CD4-positive, CD25-positive, alpha-beta regulatory T cell (primary cell): ENCODE results near the gene IRS1. TPM values are rescaled to one million over a fixed set of nuclear protein-coding genes. Genes with fewer than 3 reads are reported as not detected.
"Not testable (repeated sequence)": the region's sequence is repeated elsewhere in the genome, so short reads cannot be mapped to it uniquely, and the experiment has no call there.

Source experiments
- ATAC-seq, 2 donors: fragments of 150-1000 bp; cut with Tn5 transposase; one replicate each; pipeline ENCODE4 v1.10.0; 2021; ENCODE audit warnings: low read depth in 2 of 2, moderate number of reproducible peaks in 2 of 2, moderate library complexity in 1 of 2
- DNase-seq, 3 donors: peaks; one replicate each; pipeline versions ENCODE4 v3.0.0 to v3.0.0-alpha.2; 2012 to 2022; ENCODE audit warnings: mixed read lengths in 1 of 3
- H3K27ac ChIP-seq: one replicate; pipeline ENCODE4 v1.7.0; 2013; ENCODE audit warnings: mild to moderate bottlenecking, low read length; ENCODE audit not compliant: insufficient read depth, poor library complexity, severe bottlenecking
- H3K27me3 ChIP-seq: one replicate; pipeline ENCODE4 v1.7.0; 2013; ENCODE audit warnings: low read length; ENCODE audit not compliant: control insufficient read depth, insufficient read depth
- H3K36me3 ChIP-seq: one replicate; pipeline ENCODE4 v1.7.0; 2013; ENCODE audit warnings: mild to moderate bottlenecking, low read length, moderate library complexity; ENCODE audit not compliant: control insufficient read depth, insufficient read depth
- H3K4me1 ChIP-seq: 2 replicates; pipeline ENCODE4 v1.7.0; 2013; ENCODE audit warnings: mild to moderate bottlenecking, low read length; ENCODE audit not compliant: insufficient read depth, control insufficient read depth, poor library complexity, severe bottlenecking
- H3K4me3 ChIP-seq: one replicate; pipeline ENCODE4 v1.7.0; 2013; ENCODE audit warnings: low read depth, mild to moderate bottlenecking, low read length, moderate library complexity
- H3K9me3 ChIP-seq, 2 experiments: 1 replicate in 1 of 2; 2 replicates in 1 of 2; pipeline ENCODE4 v1.7.0; 2013; ENCODE audit warnings: low read length in 2 of 2, mild to moderate bottlenecking in 1 of 2, moderate library complexity in 1 of 2; ENCODE audit not compliant: control insufficient read depth in 2 of 2
- H3K27ac Mint-ChIP-seq, 3 donors: one replicate each; pipeline ENCODE4 v1.8.0; 2020 to 2022; ENCODE audit warnings: mild to moderate bottlenecking in 3 of 3, mixed read lengths in 3 of 3, moderate library complexity in 2 of 3
- H3K27me3 Mint-ChIP-seq: one replicate; pipeline ENCODE4 v1.8.0; 2022; ENCODE audit warnings: mild to moderate bottlenecking, mixed read lengths
- H3K36me3 Mint-ChIP-seq: one replicate; pipeline ENCODE4 v1.8.0; 2020; ENCODE audit warnings: mixed read lengths
- H3K4me1 Mint-ChIP-seq, 4 donors: one replicate each; pipeline ENCODE4 v1.8.0; 2020 to 2022; ENCODE audit warnings: mixed read lengths in 4 of 4, mild to moderate bottlenecking in 1 of 4
- H3K4me3 Mint-ChIP-seq, 4 donors: one replicate each; pipeline ENCODE4 v1.8.0; 2020 to 2022; ENCODE audit warnings: mild to moderate bottlenecking in 4 of 4, mixed read lengths in 4 of 4, moderate library complexity in 3 of 4
- H3K9me3 Mint-ChIP-seq, 7 donors: one replicate each; pipeline ENCODE4 v1.8.0; 2020 to 2022; ENCODE audit warnings: mixed read lengths in 7 of 7, mild to moderate bottlenecking in 3 of 7, moderate library complexity in 2 of 7
- polyA plus RNA-seq, 4 donors: library from polyadenylated mRNA; unstranded; fragments of 300-500 nt; fragmentation: Illumina TruSeq; gene quantifications; one replicate each; pipeline ENCODE4 v1.2.3, GENCODE V29; 2021
- total RNA-seq: library from RNA; stranded (reverse); gene quantifications from one replicate; pipeline ENCODE4 v1.2.3, GENCODE V29; 2022

IRS1 gene
- total and polyA plus RNA-seq, 5 donors from 2014 or later, result 0.05 to 3.5 (median 0.15) TPM; not detected in 1

- ATAC-seq, DNase-seq, H3K9me3 Mint-ChIP-seq, H3K27me3 Mint-ChIP-seq, H3K36me3 ChIP-seq, H3K27ac ChIP-seq, H3K9me3 ChIP-seq, H3K27ac Mint-ChIP-seq, H3K27me3 ChIP-seq: not testable (repeated sequence)
- peak overlapping the region; percentile 75 for H3K4me3 ChIP-seq
- peaks cover 52% of the 10 kb centered on the region for H3K4me1 ChIP-seq
- Mint-ChIP-seq H3K4me1 (peaks cover 43 to 68% (median 49%) of the 10 kb centered on the region in 4 donors), H3K36me3 (peaks cover 12% of the 10 kb centered on the region), H3K4me3 (peak overlapping the region; percentile 92 to 98 (median 98))
Observed at GRCh38 chr2:226834880-226835279, 35.3 kb upstream of the IRS1 start.

- Mint-ChIP-seq H3K27ac (no peak overlapping the region), H3K4me3 (peak overlapping the region in 1 of 4 donors; percentile 55), H3K9me3 (no peaks in the 10 kb centered on the region), H3K27me3 (no peaks in the 10 kb centered on the region), H3K36me3 (peaks cover 12% of the 10 kb centered on the region), H3K4me1 (peaks cover 21 to 40% (median 24%) of the 10 kb centered on the region in 4 donors)
- H3K4me3 ChIP-seq, result no peak overlapping the region
- H3K9me3 ChIP-seq, result no peaks in the 10 kb centered on the region
- H3K36me3 ChIP-seq, result peaks cover 6% of the 10 kb centered on the region
- no peak for DNase-seq
- peaks cover 25% of the 10 kb centered on the region for H3K4me1 ChIP-seq
- no peaks in the 10 kb centered on the region for H3K27me3 ChIP-seq
- no peak overlapping the region for H3K27ac ChIP-seq
- ATAC-seq, result no peak
Observed at GRCh38 chr2:226832061-226832460, 32.4 kb upstream of the IRS1 start.

GRCh38 chr2:226831266-226831665 lies 31.6 kb upstream of the IRS1 start:
- H3K27me3 ChIP-seq, result no peaks in the 10 kb centered on the region
- no peak overlapping the region for H3K27ac ChIP-seq
- Mint-ChIP-seq H3K4me3 (peak overlapping the region in 1 of 4 donors; percentile 79), H3K4me1 (peaks cover 18 to 32% (median 19%) of the 10 kb centered on the region in 4 donors), H3K36me3 (peaks cover 12% of the 10 kb centered on the region), H3K27me3 (no peaks in the 10 kb centered on the region), H3K9me3 (no peaks in the 10 kb centered on the region), H3K27ac (no peak overlapping the region)
- DNase-seq, result no peak
- peaks cover 6% of the 10 kb centered on the region for H3K36me3 ChIP-seq
- no peak for ATAC-seq
- no peak overlapping the region for H3K4me3 ChIP-seq
- peaks cover 18% of the 10 kb centered on the region for H3K4me1 ChIP-seq
- H3K9me3 ChIP-seq, result no peaks in the 10 kb centered on the region

- no peak for DNase-seq
- H3K4me3 ChIP-seq, result no peak overlapping the region
- no peaks in the 10 kb centered on the region for H3K27me3 Mint-ChIP-seq
- peak overlapping the region in 1 of 3 donors; percentile 3 for H3K27ac Mint-ChIP-seq
- no peaks in the 10 kb centered on the region for H3K9me3 ChIP-seq
- H3K27ac ChIP-seq, result no peak overlapping the region
- no peak overlapping the region for H3K4me3 Mint-ChIP-seq
- H3K36me3 Mint-ChIP-seq, result peaks cover 12% of the 10 kb centered on the region
- H3K36me3 ChIP-seq, result peaks cover 6% of the 10 kb centered on the region
- H3K4me1 ChIP-seq, result peaks cover 10% of the 10 kb centered on the region
- peaks cover 15 to 24% (median 18%) of the 10 kb centered on the region in 4 donors for H3K4me1 Mint-ChIP-seq
- no peaks in the 10 kb centered on the region for H3K9me3 Mint-ChIP-seq
- no peaks in the 10 kb centered on the region for H3K27me3 ChIP-seq
- no peak for ATAC-seq
Observed at GRCh38 chr2:226829721-226830631, 30.4 kb upstream of the IRS1 start.

- Mint-ChIP-seq H3K27ac (no peak overlapping the region), H3K4me1 (peaks cover 4 to 7% (median 6%) of the 10 kb centered on the region in 4 donors), H3K9me3 (peaks cover 0 to 3% (median 0%) of the 10 kb centered on the region in 7 donors), H3K4me3 (no peak overlapping the region), H3K36me3 (peaks cover 12% of the 10 kb centered on the region), H3K27me3 (no peaks in the 10 kb centered on the region)
- Histone ChIP-seq H3K4me1 (no peaks in the 10 kb centered on the region), H3K9me3 (no peaks in the 10 kb centered on the region), H3K4me3 (no peak overlapping the region), H3K36me3 (peaks cover 6% of the 10 kb centered on the region), H3K27ac (no peak overlapping the region), H3K27me3 (no peaks in the 10 kb centered on the region)
- DNase-seq (no peak), ATAC-seq (no peak)
Observed at GRCh38 chr2:226828191-226828590, 28.6 kb upstream of the IRS1 start.

- no peaks in the 10 kb centered on the region for H3K4me1 ChIP-seq
- no peaks in the 10 kb centered on the region for H3K27me3 ChIP-seq
- peaks cover 0 to 3% (median 0%) of the 10 kb centered on the region in 7 donors for H3K9me3 Mint-ChIP-seq
- H3K27ac Mint-ChIP-seq, result no peak overlapping the region
- H3K4me3 Mint-ChIP-seq, result no peak overlapping the region
- no peak overlapping the region for H3K4me3 ChIP-seq
- peaks cover 4% of the 10 kb centered on the region for H3K27me3 Mint-ChIP-seq
- DNase-seq (no peak), ATAC-seq (no peak)
- H3K27ac ChIP-seq, result no peak overlapping the region
- H3K4me1 Mint-ChIP-seq, result peaks cover 0 to 5% (median 0%) of the 10 kb centered on the region in 4 donors
- H3K36me3 Mint-ChIP-seq, result no peaks in the 10 kb centered on the region
- peaks cover under 1% of the 10 kb centered on the region for H3K36me3 ChIP-seq
- H3K9me3 ChIP-seq, result no peaks in the 10 kb centered on the region
Observed at GRCh38 chr2:226825056-226825455, 25.4 kb upstream of the IRS1 start.

GRCh38 chr2:226818930-226819329 lies 19.3 kb upstream of the IRS1 start:
- no peak for ATAC-seq
- Histone ChIP-seq H3K27ac (no peak overlapping the region), H3K36me3 (no peaks in the 10 kb centered on the region), H3K27me3 (peaks cover 8% of the 10 kb centered on the region), H3K9me3 (no peaks in the 10 kb centered on the region), H3K4me3 (no peak overlapping the region), H3K4me1 (no peaks in the 10 kb centered on the region)
- peaks cover 12% of the 10 kb centered on the region for H3K27me3 Mint-ChIP-seq
- no peaks in the 10 kb centered on the region for H3K4me1 Mint-ChIP-seq
- no peak overlapping the region for H3K27ac Mint-ChIP-seq
- H3K9me3 Mint-ChIP-seq, result peaks cover 0 to 3% (median 0%) of the 10 kb centered on the region in 7 donors
- peaks cover 4% of the 10 kb centered on the region for H3K36me3 Mint-ChIP-seq
- DNase-seq, result no peak
- H3K4me3 Mint-ChIP-seq, result no peak overlapping the region
